AG08396 (cell line): Measurements from ENCODE around the gene ZFC3H1.
"Not testable (repeated sequence)": the region's sequence is repeated elsewhere in the genome, so short reads cannot be mapped to it uniquely, and the experiment has no call there.

Experiments
- DNase-seq: peaks from one replicate; pipeline ENCODE4 v3.0.0; 2012; ENCODE audit warnings: low spot score, mixed read lengths

ZFC3H1 gene

GRCh38 chr12:71578694-71579258, 84.9 kb downstream of the ZFC3H1 start:
- DNase-seq, result no peak

- no peak for DNase-seq
Measured at GRCh38 chr12:71576496-71576895, 87.2 kb downstream of the ZFC3H1 start.

DNA sequence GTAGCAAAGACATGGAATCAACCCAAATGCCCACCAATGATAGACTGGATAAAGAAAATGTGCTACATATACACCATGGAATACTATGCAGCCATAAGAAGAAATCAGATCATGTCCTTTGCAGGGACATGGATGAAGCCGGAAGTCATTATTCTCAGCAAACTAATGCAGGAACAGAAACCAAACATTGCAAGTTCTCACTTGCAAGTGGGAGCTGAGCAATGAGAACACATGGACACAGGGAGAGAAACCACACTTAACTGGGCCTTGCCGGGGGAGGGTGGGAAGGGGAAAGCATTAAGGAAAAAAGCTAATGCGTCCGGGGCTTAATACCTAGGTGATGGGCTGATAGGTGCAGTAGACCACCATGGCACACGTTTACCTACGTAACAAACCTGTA, 93.8 kb downstream of the ZFC3H1 start:
- DNase-seq, result not testable (repeated sequence)

- no peak for DNase-seq
Measured at GRCh38 chr12:71567537-71567936, 96.1 kb downstream of the ZFC3H1 start.

DNA sequence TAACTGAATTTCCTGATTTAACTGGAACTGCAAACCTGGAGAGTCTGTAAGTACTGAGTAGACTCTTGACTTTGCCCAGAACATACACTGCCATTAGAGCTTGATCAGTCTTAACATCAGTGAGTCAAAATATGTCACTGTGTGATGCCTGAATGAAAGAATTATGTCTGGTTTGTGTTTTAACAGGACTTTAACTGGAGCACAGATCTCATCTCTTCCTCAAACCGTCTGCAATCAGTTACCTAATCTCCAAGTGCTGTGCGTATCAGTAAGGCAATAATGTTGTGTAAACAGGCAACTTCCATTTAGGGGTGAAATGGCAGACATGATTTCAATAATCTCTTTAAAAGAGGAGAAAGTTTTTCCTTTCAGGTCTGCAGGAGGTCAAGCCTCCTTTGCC, 97.0 kb downstream of the ZFC3H1 start:
- no peak for DNase-seq

- DNase-seq, result no peak
Measured at GRCh38 chr12:71565535-71565934, 98.1 kb downstream of the ZFC3H1 start.

DNA sequence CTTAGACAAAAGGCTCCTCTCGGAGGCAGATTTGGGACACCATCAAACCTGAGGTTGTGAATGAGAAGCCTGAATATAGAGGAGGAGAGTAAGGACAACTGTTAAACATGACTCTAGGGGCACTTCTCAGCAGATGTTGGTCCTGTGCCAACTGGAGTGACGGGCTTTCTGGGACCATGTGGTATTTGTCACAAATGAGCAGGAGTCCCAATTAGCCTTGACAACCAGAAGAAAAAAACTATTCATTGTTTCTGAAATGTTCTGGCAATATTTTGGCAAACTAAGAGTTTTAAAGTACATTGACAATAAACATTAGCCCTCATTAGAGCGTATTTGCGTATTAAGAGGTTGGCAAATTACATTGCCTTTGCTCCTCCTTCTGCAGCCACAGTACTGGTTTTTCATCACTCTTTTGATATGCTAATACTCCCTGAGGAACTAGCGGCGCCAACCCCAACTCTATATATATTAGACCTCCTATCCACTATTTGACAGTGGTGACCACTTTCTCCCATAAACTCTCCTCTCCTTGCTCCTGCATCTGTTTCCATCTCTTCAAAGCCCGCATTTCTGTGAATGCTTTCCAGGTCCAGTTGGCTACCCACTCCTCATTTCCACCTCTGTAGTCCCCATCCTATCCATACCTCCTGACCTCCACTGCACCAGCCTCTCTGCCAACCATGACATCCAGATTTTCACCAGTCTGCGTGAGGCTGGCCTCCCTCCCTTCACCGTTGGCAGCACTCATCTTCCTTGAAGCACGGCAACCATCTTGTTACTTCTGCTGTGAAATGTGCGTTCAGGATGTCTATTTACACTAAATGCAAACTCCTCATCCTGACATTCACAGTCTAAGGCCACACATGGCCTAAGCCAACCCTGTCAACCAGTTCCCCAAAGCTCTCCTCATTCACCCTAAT, 100.7 kb downstream of the ZFC3H1 start:
- no peak for DNase-seq
